ENCODE measurements around the gene TBC1D8B.

The TBC1D8B gene

DNA sequence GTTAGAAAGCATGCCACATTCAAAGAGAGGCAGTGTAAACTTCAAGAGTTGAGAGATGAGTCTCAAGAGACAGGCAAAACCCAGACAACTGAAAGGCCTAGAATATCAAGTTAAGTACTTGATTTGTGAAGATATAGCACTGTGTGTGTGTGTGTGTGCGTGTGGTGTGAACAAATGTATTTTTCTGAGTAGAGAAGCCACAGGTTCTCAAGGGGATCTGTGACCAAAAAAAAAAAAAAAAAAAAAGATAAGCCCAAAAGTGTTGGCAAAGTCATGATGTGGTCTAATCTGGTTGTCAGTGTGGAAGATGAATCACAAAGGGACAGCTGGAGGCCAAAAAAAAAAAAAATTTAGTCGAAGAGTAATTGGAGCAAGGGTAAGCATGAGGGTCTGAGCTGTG lies 96.8 kb downstream of the TBC1D8B start:
- DNase-seq = no peak

DNA sequence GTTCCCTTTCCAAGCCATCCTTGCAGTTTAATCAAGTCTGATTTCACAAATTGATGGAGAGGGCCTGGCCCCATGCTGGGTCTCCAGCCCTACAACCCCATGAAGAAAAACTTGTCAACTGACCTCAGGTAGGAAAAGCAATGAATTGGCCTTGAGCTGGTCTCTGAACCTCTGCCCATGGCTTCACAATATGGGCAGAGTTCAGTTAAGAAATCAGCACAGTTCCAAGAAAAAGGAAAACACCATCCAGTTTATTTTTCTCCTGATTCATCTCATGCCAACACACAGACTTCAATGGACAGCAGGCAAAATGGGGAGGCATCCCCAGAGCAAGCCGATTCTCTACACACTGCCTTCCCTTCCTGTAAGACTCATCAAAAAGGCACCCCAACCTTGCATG lies 97.4 kb downstream of the TBC1D8B start:
- no peak for DNase-seq

DNA sequence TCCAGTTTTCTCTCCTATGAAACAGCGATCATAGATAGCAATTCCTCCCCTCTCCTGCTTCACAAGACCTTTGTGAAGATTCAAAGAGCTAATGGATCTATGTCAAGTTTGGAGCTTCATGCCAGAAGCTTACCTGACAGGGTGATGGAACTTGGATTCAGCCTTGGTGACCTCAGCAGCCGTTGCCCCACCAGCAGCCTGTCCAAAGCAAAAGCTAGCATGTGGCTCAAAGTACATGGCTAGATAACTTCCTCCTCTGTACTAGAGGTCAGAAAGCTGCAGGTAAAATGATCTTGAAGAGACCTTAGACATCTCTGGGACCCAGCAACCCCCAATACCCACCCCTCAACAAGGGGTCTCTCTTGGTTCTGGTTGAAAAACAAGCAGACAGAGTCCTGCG lies 98.9 kb downstream of the TBC1D8B start:
- DNase-seq = no peak

DNA sequence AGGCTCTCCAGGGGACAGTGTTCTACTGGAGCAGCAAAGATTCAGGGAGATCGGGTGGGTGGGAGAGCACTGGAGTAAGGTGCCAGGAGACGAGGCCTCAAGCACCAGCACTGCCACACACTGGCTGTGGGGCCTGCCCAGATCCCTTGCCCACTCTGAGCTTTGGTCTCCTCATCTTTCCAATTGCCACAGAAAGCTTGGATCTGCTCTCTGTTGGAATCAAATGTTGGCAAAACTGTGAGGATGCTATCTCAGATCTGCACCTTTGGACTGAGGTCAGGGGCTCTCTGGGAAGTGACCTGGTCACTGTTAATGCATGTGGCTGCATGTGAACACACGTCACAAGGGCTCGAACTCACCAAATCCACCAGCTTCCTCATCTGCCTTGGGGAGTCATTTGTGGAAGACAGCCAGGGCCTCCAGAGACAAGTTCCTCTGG lies 99.3 kb downstream of the TBC1D8B start:
- DNase-seq = no peak

DNA sequence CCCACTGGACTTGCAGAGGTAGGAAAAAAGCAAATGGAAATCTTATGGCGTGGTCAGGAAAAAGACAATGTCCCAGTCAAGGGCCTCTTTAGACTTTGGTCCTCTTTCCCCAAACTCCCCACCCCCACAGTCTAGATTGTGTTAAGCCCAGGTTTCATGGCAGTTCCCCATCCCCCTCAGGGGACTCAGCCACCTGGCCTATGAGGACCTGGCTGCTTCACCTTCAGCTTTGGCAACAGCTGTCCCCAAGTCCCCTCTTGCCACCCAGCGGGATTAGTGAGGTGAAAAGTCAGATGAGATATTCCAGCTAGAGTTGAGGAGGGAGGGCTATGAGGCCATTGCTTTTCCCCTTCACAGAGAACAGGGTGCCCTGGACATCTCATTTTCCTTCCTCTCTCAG lies 100.2 kb downstream of the TBC1D8B start:
- DNase-seq = no peak

DNA sequence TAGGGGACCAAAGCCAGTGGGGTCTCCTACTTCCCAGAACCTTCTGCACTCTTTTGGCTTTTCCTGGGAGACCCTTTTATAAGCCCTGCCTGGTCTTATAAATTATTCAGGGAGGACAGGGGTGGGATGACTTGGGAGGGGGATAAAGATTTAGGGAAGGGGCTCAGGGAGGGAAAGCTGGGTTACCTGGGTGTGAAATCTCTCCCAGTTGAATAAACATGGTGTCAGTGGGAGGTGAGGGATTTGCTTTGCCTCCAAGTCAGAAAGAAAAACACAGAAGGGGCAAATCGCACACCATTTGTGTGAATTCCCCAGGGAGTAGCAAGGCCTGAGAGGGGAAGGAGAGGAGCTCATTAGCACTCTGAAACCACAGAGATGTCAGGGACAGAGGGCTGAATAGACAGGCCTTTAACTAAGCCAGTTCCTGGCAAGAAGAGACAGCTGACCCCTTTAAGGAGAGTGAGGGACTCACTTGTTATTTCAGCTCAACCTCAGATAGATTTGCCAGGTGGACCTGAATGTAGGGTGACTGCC lies 100.9 kb downstream of the TBC1D8B start, which contains the start of gene RIPPLY1:
Gene RIPPLY1, minus strand, starts transcription at position 51 of the 534 bp plus-strand sequence. CDS start 54 bp downstream, outside the sequence.
- DNase-seq = no peak

DNA sequence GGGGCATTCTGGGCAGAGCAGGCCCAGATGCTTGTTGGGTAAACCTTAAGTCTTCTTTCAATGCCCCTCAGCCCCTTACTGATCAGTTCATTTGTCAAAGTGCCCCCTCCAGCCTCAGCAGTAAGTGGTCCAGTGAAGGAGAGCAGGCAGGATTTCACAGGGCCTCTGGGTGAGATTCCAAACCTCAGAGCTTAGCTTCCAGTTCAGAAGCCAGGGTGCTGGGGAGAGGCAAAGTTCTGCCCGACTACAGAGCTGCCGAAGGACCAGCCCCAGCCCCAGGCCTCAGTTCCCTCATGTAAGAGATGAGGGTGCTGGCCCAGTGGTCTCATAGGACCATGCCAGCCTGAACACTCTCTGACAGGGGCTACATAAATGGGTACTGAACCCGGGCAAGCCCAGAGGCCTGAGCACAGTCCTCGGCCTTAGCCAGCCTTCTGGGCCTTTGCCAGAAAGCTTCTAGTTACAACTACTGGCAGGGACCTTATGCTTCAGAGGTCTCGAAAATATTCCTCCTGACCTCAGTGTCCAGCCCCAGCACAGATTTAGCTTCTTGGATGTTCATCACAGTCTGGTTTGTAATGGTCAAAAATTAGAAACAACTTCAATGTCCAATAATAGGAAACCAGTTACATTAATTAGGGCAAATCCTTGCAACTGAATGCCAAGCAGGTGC lies 101.5 kb downstream of the TBC1D8B start:
- DNase-seq = no peak

DNA sequence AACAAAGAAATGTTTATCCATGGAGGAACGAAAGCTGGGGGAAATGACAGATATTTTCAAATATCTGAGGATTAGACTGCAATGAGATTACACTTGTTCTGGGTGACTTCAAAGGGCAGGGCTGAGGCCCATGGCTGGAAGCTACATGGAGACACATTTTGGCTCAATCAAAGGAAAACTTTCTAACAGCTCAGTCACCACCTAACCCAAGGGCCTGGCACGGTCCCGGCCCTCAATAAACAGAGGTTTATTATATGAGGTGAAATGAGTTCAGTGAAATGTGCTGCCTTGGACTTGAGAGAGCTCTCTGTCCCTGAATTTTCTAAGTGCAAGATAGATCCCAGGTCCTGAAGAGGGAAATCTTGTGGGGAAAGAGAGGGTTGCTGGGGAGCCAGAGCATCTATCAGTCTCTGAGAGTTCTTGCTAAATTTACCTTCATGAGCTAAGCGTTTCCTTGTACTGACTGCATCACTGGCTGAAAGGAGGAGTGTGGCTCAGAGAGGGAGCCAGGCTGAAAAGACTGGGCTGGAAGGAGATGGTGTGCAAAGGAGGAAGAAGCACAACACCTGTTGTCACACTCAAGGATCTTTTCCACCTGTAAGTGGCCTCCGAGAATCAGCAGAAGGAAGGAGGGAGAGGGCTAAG lies 102.7 kb downstream of the TBC1D8B start:
- DNase-seq = no peak

DNA sequence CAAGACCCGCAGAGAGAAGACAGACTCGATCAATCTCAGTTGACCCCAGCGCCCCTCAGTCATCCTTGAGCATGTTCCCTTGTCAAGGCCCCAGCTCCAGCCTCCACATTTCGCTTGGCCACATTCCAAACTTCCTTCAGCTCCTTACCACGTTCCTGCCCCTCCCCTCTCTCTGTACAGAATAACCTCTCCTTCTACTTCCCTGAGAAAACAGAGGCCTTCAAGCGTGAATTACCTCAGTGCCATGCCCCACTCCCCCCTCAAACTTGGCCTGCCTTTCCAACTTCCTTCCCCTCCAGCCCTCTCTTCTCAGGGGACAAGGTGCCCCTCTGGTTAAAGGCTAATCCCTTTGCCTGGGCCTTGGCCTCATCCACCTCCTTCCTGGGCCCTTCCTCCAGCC lies 103.9 kb downstream of the TBC1D8B start:
- no peak for DNase-seq

DNA sequence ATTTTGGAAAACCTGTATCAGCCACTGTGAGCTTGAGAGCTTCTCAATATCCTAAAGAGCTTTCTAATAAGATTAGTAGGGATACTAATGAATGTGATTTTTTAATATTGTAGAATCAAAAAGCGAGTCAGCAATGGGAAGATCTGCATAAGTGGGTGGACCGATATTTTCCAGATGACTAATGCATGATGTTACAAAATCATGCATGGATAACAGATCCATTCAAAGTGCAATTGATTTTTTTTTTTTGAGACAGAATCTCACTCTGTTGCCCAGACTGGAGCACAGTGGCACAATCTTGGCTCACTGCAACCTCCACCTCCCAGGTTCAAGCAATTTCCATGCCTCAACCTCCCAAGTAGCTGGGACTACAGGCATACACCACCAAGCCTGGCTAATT lies 110.4 kb downstream of the TBC1D8B start:
- DNase-seq = no peak

DNA sequence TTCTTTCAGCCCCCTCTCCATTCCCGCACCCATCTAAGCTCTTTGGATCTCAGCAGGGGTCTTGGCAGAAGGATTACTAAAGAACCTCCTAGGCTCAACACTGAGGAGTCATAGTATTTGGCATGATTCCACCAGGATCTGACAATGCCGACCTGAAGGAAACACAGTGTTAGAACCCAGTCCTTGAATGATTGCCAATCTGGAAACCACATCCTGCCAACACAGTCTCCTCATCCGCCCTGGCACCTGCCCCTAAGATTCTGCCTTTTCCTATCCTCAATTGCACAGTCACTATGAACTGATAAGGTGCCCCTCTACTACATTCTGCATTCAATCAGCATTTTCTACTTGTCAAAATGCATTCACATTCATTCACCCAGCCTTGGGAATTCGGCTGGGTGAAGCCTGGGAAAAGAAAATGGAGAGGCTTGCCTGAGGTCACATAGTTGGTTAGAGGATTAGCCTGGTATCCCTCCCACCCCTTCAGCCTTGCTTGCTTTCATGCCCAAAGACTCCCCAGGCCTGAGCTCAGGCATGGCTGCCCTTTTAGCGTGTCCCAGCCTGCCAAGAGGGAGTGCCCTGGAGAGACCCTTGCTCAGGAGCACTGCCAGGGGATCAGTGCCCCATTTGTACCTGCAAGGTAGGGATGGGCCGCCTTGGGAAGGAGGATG lies 115.5 kb downstream of the TBC1D8B start:
- DNase-seq = no peak

DNA sequence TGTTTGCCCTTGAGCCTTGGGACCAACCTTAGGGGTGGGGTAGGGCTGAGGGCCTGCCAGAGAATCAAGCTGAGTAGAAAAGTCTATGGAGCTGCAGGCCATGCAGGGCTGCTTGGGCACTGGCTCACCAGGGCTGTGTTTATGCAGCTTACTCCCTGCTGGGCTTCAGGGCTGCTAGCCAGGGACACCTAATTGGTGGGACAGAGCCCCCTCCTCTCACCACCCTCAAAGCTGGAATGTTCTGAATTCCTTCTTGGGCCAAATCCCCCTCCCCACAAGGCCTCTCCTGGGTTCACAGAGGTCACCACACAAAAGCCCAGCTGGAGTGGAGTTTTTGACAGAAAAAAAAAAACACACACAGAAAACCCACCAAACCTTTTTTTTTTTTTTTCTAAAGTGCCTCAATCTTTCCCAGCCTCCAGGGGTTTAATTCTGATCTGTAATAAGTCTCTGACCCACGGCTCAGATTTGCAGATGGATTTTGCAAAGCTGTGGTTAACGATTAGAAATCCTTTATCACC lies 117.5 kb downstream of the TBC1D8B start, which contains the start of gene CLDN2:
Gene CLDN2, plus strand, starts transcription at position 471 of the 521 bp plus-strand sequence. CDS start 7,827 bp downstream, outside the sequence.
- DNase-seq = no peak

DNA sequence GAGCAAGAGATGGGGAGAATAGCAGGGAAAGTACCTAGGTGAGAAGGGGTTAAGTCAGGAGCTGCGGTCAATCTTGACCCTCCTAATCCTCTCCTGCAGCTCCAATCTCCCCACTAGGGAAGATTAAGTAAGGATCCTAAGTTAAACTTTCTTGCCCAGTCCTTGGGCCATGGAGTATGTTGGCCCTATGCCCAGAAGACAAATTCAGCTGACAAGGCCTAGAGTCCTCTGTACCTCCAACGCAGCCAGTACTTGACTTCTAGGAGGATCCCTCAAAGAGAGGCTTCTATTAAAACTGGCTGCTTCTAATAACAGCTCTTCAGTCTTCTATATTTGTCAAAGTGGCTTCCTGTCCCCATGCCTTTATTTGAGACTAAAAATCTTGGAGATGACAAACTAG lies 119.2 kb downstream of the TBC1D8B start:
- DNase-seq = no peak

Measured in NCI-H146 (cell line).